ENCODE data around the gene CRTAC1.
"Not testable (repeated sequence)": the region's sequence is repeated elsewhere in the genome, so short reads cannot be mapped to it uniquely, and the experiment has no call there.

GRCh38 chr10:97841166-97841565 lies 189.3 kb downstream of the CRTAC1 start:
- TF ChIP-seq CTCF (optimal IDR thresholded peaks at IDR 0.05 in 1 of 3, IDR thresholded peaks at IDR 0.05 in 1 of 3, conservative IDR thresholded peaks at IDR 0.05 in 1 of 3; ENCODE audit: extremely low read depth in 1 of 3, insufficient read depth in 2 of 3, low read length in 3 of 3); EZH2 (IDR thresholded peaks at IDR 0.05; ENCODE audit: low read length): not testable (repeated sequence)

Measured in keratinocyte (primary cell).